ENCODE measurements around the gene TMEM129.

TMEM129 gene

GRCh38 chr4:1721003-1721665 is at the start of gene TMEM129, which contains the start of gene TACC3:
Gene TMEM129 (minus strand): TSS chr4:1721323. CDS start chr4:1720837, 486 bp downstream.
Gene TACC3 (plus strand): TSS chr4:1721521. CDS start chr4:1723422, 1,901 bp downstream.
- intact Hi-C loops (cut with DNase I): no loop called here
- peak; percentile 88 to 99 (median 92) for DNase-seq

- DNase-seq: no peak
- intact Hi-C loops (cut with DNase I): no loop called here
Observed at GRCh38 chr4:1770791-1771231, 49.7 kb upstream of the TMEM129 start.

GRCh38 chr4:1770245-1770644 is 49.1 kb upstream of the TMEM129 start:
- DNase-seq: peak in 3 of 10 donors; percentile 45 to 86 (median 51)
- intact Hi-C loops (cut with DNase I): no loop called here

GRCh38 chr4:1769692-1770091 is 48.6 kb upstream of the TMEM129 start:
- DNase-seq: no peak
- intact Hi-C loops (cut with DNase I): no loop called here

GRCh38 chr4:1768367-1769034 is 47.4 kb upstream of the TMEM129 start:
- intact Hi-C loops (cut with DNase I): no loop called here
- no peak for DNase-seq

- no peak for DNase-seq
- intact Hi-C loops (cut with DNase I): no loop called here
Observed at GRCh38 chr4:1767770-1768366, 46.7 kb upstream of the TMEM129 start.

- peak in 2 of 10 donors; percentile 33 to 82 for DNase-seq
- intact Hi-C loops (cut with DNase I): no loop called here
Observed at GRCh38 chr4:1767061-1767769, 46.1 kb upstream of the TMEM129 start.

- intact Hi-C loops (cut with DNase I): no loop called here
- DNase-seq: no peak
Observed at GRCh38 chr4:1766106-1767060, 45.3 kb upstream of the TMEM129 start.

GRCh38 chr4:1765409-1766072 is 44.4 kb upstream of the TMEM129 start:
- no peak for DNase-seq
- intact Hi-C loops (cut with DNase I): no loop called here

GRCh38 chr4:1764670-1765069 is 43.5 kb upstream of the TMEM129 start:
- no peak for DNase-seq
- intact Hi-C loops (cut with DNase I): loop anchor here (5.0 kb wide), 1 partner anchor 33 kb away; no protein-coding TSS in a partner anchor

GRCh38 chr4:1763550-1764080 is 42.5 kb upstream of the TMEM129 start:
- DNase-seq: peak in 2 of 10 donors; percentile 29 to 58
- intact Hi-C loops (cut with DNase I): loop anchor here (5.0 kb wide), 1 partner anchor 34 kb away; no protein-coding TSS in a partner anchor

GRCh38 chr4:1763070-1763549 is 42.0 kb upstream of the TMEM129 start:
- intact Hi-C loops (cut with DNase I): loop anchor here (5.0 kb wide), 1 partner anchor 34 kb away; no protein-coding TSS in a partner anchor
- no peak for DNase-seq

- DNase-seq: no peak
- intact Hi-C loops (cut with DNase I): loop anchor here (5.0 kb wide), 1 partner anchor 35 kb away; no protein-coding TSS in a partner anchor
Observed at GRCh38 chr4:1762264-1763010, 41.3 kb upstream of the TMEM129 start.

- DNase-seq: no peak
- intact Hi-C loops (cut with DNase I): loop anchor here (5.0 kb wide), 1 partner anchor 36 kb away; no protein-coding TSS in a partner anchor
Observed at GRCh38 chr4:1761130-1761689, 40.1 kb upstream of the TMEM129 start.

- intact Hi-C loops (cut with DNase I): loop anchor here (5.0 kb wide), 1 partner anchor 37 kb away; no protein-coding TSS in a partner anchor
- DNase-seq: no peak
Observed at GRCh38 chr4:1760521-1761071, 39.5 kb upstream of the TMEM129 start.

GRCh38 chr4:1759818-1760223 is 38.7 kb upstream of the TMEM129 start:
- intact Hi-C loops (cut with DNase I): loop anchor here (5.0 kb wide), 1 partner anchor 37 kb away; no protein-coding TSS in a partner anchor

More at GRCh38 chr4:1759818-1760223, 38.7 kb upstream of the TMEM129 start:
- DNase-seq: no peak

All from posterior cingulate gyrus (tissue), 11 donors.